Midbrain (tissue), 1 donor: ENCODE results near the gene ZNF316.
"Not testable (repeated sequence)": the region's sequence is repeated elsewhere in the genome, so short reads cannot be mapped to it uniquely, and the experiment has no call there.

Experiments used
- DNase-seq: peaks from one replicate; lab custom pipeline; 2025; lab: John Stamatoyannopoulos, UW

ZNF316 gene

DNA sequence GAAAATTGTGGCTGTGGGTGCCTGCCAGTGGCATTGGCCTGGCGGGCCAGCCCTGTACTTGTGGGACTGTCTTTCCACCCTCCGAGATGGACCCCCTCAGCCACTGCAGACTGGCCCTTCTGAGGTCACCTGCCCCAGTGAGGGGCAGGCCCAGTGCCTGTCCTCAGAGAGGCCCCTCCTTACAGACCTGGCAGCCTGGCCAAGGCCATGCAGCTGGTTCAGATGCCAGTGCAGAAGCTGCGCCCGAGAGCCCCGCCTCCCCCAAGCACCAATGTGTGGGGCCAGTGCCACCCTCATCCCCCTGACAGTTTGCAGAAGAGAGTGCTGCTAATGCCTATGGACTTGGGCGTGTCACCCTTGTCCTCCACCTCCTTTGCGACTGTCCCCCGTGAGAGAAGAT lies 10.0 kb downstream of the ZNF316 start:
- no peak for DNase-seq

DNA sequence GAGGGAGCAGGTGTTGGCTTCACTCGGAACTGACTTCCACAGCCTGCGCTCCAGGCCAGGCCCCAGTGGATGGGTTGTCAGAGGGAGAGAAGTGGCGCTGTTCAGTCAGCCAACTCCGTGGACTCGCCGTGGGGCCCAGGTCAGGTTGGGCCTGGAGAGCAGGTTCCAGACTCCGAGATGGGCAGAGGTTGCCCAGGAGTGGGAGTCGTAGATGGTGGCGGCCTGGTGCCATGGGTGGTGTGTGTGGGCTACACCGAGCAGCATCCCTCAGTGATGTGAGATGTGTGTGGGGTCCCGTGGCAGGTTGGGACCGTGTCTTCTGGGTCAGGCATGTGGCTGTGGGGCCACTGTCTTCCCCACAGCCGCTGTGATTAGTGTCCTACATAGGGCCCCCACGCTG lies 10.4 kb downstream of the ZNF316 start:
- no peak for DNase-seq

- DNase-seq: no peak
Observed at GRCh38 chr7:6648066-6648814, 11.1 kb downstream of the ZNF316 start.

- DNase-seq: no peak
Observed at GRCh38 chr7:6648815-6649104, 11.6 kb downstream of the ZNF316 start.

GRCh38 chr7:6649241-6649961 lies 12.3 kb downstream of the ZNF316 start:
- DNase-seq: no peak

DNA sequence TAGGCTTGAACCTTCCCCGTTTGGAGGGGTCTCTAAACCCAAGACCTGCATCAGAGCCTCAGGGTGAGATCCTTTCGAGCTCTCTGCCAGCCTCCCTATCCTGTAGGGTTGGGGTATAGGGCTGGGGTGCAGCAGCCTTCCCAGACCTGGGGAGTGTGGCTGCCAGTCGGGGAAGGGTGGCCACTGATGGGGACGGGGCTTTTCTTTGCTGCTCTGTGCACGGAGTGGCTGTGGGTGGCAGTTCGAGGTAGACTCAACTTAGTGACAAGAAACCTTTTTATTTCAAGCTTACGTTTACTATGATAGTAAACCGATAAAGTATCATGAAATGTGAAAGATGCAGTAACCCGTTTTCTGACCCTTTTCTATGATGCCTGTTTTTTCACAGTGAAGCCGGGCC lies 13.0 kb downstream of the ZNF316 start:
- no peak for DNase-seq

- DNase-seq: no peak
Observed at GRCh38 chr7:6650521-6651011, 13.4 kb downstream of the ZNF316 start.

GRCh38 chr7:6651851-6652445 lies 14.8 kb downstream of the ZNF316 start:
- no peak for DNase-seq

GRCh38 chr7:6652446-6653011 lies 15.4 kb downstream of the ZNF316 start:
- no peak for DNase-seq

GRCh38 chr7:6653071-6654003 lies 16.2 kb downstream of the ZNF316 start:
- DNase-seq: no peak

- no peak for DNase-seq
Observed at GRCh38 chr7:6654113-6654841, 17.2 kb downstream of the ZNF316 start.

GRCh38 chr7:6654842-6655610 lies 17.9 kb downstream of the ZNF316 start:
- DNase-seq: no peak

GRCh38 chr7:6655636-6656385 lies 18.7 kb downstream of the ZNF316 start:
- DNase-seq: no peak

DNA sequence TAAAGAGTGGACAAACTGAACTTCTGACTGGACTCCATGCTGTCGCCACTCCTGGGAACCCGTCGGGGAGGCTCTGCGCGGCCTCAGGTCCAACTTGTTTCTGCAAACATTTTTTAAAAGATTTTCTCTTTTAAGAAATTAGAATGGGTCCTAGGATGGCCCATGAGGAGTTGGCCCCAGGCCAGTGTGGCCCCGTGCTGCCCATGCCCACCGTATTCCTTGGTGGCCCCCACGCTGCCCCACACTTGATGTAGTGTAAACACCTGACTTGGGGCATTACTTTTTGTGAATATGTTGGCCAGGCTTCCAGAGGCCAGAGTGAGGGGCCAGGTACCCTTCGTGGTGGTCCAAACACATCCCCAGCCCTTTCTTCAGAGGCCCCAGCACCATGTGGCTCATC lies 19.3 kb downstream of the ZNF316 start:
- no peak for DNase-seq

- DNase-seq: no peak
Observed at GRCh38 chr7:6658618-6659345, 21.7 kb downstream of the ZNF316 start.

GRCh38 chr7:6670851-6671250 lies 33.7 kb downstream of the ZNF316 start:
- DNase-seq: not testable (repeated sequence)

- no peak for DNase-seq
Observed at GRCh38 chr7:6675807-6676405, 38.8 kb downstream of the ZNF316 start.

- no peak for DNase-seq
Observed at GRCh38 chr7:6680146-6680545, 43.0 kb downstream of the ZNF316 start.
